Measurements from ENCODE around the gene ZNF70.

Gene ZNF70

DNA sequence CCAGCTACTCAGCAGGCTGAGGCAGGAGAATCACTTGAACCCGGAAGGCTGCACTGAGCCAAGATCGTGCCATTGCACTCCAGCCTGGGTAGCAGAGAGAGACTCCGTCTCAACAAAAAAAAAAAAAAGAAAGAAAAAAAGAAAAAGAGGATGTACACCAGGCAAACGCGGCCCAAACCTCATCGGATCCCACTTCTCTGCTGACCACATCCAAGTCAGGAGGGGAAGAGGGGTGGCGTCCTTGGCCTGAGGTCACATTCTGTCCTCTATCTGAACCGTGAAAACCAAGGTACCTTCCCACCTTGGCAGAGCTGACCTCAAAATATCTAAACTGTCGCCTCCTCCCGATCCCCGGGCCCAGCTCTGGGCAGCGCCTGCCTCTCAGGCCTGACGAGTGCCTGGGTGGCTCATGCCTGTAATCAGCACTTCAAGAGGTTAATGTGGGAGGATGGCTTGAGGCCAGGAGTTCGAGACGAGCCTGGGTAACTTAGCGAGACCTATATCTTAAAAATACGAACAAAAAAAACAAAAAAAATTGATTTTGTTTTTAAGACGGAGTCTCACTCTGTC, 35.0 kb downstream of the ZNF70 start:
- no peak for DNase-seq

DNA sequence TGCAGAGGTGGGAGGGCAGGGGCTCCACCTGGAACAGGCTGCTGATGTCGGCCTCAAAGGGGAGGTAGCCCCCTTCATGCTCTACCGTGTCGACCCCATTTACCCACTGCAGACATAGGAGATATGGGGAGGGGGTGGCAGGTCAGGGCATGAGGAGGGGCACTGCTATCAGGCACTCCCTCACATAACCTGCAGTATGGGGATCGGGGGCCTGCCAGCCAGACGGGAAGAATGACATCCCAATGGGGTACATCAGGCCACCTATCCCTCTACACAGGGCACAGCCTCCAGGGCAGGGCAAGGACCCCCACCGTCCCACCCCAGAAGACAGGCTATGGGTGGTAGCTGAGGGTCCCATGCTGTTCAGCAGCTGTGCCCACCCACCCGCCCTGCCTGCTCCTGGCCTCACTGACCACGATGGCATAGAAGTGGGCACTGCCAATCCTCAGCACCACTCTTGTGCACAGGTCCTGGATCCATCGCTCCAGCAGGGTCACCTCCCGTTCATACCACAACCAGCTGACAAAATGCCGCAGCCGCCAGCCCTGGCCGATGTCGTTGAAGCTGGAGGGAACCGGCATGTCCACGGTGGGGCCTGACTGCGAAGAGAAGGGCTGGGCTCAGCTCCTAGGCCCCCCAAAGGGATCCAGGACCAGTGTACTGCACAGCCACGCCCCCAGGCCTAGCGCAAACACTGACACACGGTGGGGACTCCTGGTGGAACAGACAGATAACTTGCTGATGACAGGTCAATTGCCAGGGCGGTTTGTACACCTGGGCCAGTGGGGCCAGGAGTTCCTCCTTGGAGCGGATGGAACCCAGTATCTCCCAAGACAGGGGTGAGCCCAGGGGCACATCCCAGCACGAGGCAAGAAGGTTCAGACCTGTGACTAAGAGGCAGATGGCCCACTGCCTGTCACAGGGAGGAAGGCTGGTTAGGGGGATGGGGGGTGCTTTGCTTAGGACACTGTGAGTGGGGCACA, 36.0 kb downstream of the ZNF70 start:
- DNase-seq: no peak

GRCh38 chr22:23713696-23714595, 37.0 kb downstream of the ZNF70 start:
- DNase-seq: no peak

GRCh38 chr22:23712256-23712655, 38.7 kb downstream of the ZNF70 start:
- no peak for DNase-seq

- no peak for DNase-seq
Measured at GRCh38 chr22:23709107-23709506, 41.8 kb downstream of the ZNF70 start.

- DNase-seq: no peak
Measured at GRCh38 chr22:23708270-23708669, 42.6 kb downstream of the ZNF70 start.

DNA sequence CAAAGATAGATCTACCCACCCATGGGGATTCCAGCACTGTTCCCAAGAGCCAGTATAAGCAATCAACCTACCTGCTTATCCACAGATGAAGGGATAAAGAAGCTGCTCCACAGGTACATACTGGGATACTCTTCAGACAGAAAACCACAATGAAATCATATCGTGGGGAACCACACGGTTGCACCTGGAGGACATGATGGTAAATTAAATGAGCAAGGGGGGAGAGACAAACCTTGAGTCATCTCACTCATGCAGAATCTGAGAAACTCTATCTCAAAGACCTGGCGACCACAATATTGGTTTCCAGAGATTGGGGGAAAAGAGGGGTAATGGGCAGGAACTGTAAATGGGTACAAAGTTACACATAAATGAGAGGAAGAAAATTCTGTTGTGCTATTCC, 45.6 kb downstream of the ZNF70 start:
- DNase-seq: no peak

- no peak for DNase-seq
Measured at GRCh38 chr22:23704829-23705228, 46.1 kb downstream of the ZNF70 start.

DNA sequence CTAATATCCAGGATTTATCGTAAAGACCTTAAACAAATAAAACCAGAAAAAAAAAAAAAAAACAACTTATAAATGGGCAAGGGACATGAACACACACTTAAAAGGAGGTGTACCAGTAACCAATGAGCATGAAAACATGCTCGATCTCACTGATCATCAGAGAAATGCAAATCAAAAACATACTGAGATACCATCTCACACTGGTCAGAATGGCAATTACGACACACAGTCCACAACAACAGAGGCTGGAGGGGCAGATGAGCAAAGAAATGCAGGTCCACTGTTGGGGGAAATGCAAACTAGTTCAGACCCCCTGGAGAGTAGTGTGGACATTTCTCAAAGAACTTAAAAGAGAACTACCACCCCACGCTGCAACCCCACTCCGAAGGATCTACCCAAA, 46.9 kb downstream of the ZNF70 start:
- DNase-seq: no peak

DNA sequence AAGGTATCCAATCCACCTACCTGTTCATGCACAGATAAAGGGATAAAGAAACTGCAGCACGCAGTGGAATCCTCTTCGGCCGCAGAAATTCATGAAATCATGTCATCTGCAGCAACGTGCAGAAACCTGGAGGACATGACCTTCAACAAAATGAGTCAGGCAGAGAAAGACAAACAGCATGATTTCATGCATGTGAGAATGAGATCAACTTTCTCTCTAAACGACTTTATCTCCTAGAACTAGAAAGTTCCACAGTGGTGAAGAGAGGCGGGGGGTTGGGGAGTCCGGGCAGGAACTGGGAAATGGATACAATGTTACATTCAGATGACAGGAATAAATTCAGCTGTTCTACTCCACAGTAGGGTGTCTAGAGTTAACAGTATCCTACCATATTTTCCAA, 50.2 kb downstream of the ZNF70 start:
- DNase-seq: no peak

- no peak for DNase-seq
Measured at GRCh38 chr22:23698673-23699235, 52.2 kb downstream of the ZNF70 start.

DNA sequence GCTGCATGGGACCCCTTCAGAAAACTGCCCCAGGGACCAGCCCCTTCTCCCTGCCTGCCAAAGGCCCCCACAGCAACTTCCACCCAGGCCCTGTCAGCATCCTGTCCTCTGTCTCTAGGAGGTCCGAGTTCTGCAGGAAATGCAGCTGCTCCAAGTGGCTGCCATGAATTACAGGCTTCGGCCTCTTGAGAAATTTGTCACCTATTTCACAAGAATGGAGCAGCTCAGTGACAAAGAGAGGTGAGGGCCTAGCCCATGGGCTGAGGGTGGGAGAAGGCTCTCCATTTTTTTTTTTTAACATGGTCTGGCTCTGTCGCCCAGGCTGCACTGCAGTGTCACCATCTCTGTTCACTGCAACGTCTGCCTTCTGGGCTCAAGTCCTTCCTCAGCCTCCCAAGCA, 52.8 kb downstream of the ZNF70 start:
- peak in 1 of 2 experiments; percentile 12 for DNase-seq

DNA sequence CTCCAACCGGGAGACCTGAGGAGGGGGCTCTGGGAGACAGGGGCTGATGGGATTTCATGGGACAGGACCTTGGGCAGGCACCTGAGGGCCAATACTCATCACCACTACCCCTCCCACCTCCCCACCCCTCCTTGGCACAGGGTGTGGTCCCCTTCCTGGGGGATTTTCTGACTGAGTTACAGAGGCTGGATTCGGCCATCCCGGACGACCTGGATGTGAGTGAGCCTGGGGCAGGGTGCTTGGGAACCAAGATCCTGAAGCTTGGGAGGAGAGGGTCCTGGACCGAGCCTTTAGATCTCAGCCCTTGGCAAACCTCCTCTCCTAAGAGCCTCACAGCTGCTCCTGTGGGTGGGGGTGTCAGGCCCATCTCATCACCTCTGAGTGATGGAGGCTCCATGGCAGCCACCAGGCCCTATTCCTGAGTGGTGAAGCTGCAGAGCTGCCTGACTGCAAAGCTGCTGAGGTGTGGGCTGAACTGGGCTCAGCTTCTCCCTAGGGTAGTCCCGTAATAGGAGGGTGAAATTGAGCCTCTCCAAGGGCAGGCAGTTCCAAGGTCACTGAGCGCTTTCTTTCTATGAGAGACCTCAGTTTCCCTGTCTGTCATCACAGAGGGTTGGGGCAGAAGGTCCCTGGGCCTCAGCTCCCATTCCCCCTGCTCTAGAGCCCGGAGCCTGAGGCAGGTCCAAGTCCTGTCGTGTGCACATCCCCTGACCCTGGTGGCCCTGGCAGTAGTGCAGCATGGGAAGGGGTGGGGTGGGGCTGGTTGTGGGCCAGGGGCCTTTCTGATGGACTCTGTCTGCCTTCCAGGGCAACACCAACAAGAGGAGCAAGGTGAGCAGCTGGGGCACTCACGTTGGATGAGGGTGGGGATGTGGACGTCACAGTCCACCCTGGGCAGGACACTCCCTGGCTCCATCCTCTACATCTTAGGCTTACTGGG, 53.6 kb downstream of the ZNF70 start:
- DNase-seq: no peak

GRCh38 chr22:23696326-23696851, 54.5 kb downstream of the ZNF70 start:
- DNase-seq: peak; percentile 94 to 95

DNA sequence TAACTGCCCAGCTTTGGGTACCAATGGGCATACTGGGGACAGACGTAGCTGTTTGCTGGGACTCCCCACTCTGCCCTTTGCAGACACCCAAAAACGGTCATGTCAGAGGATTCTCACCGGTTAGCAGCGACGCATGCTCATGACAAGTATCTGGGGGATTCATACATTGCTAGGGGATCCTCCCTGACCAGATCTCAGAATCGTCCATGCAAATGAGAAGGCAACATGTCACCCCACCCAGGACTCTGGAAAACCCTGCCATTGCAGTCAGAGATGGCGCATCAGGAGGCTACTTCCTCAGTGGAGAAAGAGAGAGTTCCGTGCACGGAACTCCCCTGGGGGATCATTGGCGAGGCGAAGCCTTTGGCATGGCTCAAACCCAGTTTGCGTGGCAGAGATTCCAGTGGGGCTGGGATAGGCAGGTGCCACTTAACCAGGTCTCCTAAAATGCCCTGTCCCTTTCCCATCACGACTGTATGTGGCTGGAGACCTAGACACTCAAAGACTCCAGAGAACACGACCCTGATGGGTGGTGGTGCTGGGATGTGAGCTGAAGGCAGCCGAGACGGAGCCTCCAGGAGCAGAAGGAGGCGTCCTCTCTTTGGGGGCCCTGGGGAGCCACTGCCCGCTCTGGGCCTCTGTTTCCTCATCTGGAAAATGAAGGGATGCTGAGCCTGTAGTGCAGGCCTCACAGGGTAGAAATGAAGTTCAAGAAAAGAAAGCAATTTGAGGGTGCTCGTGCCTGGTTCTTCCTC, 55.2 kb downstream of the ZNF70 start:
- DNase-seq: no peak

DNA sequence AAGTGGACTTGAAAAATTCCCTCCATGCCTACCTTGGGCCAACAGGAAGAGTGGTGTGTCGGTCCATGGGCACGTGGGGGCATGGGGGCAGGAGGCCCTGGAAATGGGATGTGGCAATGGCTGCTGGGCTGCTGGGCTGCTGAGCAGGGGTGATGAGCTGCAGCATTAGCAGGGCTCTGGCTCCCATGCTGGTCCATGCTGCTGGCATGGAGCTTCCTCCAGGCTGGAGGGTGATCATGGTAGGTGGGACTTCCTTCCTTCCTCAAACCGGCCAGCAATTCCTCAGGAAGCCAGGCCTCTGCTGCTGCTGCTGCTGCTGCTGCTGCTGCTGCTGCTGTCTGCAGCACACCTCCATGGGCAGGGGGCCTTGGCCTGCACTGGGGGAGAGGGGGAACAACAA, 55.8 kb downstream of the ZNF70 start:
- no peak for DNase-seq

DNA sequence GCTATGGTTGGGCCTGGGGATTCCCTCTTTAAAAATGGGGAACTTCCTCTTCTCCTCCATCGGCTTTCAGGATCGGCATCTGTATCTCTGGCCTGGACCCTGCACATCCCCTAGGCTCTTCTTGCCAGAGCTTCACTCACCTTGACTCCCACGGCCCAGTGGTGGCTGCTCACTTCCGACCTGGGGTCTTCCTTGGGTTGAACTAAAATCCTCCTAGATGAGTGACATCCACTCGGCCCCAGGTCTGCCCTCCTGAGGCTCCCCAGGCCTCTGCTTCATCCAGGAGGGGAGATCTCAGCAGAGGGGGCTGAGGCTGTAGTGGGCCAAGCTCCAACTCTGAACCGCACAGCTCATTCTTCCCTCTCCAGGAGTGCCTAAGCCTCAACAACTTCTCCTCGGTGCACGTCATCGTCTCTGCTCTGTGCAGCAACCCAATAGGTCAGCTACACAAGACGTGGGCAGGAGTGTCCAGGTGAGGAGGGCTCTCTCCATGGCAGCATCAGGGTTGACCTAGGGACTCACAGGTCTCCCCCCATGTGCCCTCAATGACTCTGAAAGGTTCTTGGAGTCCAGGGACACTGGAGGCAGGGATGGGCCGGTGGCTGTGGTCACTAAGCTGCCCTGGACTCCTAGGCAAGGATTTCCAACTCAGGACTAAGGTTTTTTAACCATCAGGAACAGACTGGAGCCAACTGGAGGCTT, 56.8 kb downstream of the ZNF70 start:
- DNase-seq: no peak

DNA sequence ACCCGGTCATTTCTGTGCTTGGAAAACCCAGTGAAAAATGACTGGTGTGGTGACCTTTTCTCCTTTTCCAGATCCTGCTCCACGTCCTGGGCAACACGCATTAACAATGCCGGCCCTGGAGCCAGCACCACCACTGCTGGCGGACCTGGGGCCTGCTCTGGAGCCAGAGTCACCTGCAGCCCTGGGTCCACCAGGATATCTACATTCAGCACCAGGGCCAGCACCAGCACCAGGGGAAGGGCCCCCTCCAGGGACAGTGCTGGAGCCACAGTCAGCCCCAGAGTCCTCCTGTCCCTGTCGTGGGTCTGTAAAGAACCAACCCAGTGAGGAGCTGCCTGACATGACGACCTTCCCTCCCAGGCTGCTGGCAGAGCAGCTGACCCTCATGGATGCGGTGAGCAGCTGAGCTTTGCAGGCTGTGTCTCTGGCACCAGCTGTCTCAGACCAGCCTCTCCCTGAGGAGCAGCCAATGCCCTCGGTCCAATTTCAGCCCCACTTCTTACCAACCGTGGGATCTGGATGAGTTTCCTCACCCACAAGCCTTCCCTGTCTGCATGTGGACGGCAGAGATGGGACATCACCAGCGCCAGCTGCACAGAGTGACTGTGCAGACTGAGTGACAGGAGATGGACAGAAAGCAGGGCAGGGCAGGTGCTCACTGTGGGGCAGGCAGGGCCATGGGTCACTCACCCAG, 58.2 kb downstream of the ZNF70 start:
- DNase-seq: no peak

DNA sequence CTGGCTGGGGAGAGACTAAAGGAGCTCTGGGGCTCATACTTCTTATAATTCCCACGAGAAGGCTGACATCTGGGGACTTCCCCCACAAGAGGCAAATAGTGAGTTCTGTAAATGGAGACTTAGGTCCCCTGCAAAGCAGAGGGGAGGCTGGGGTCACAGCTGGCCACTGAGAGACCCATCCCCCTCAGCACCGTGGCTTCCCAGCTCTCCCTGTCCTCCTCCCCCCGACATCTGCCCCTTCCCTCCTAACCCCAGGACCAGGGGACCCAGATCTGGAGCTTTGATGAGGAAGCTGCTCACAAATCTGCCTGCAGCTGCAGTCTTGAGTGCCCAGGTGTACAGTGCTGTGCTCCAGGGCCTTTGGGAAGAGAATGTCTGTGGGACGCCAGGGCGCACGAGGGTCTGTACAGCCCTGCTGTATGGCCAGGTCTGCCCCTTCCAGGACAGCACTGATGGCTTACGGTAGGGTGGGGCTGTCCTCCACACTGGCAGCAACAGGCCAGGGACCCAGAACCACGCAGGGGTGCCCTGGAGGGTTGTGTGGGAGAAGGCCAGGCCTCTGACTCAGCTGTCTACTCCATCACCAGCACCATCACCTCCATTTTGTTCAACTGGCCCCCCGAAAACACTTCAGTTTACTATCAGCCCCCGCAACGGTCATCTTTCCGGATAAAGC, 59.0 kb downstream of the ZNF70 start:
- no peak for DNase-seq

All from Kasumi-1 (cell line).